Suprapubic skin (tissue), 4 donors: ENCODE results near the gene VAV2. TPM values are rescaled to one million over a fixed set of nuclear protein-coding genes. Genes with fewer than 3 reads are reported as not detected.

Experiments used
- DNase-seq, 2 donors: peaks; one replicate each; pipeline ENCODE4 v3.0.0-alpha.2; 2019; ENCODE audit warnings: low spot score in 2 of 2
- H3K27ac ChIP-seq: fragments of 200-600 bp; sonication (generic); one replicate; pipeline ENCODE4 v1.5.1; 2019
- H3K27me3 ChIP-seq: fragments of 200-600 bp; sonication (generic); one replicate; pipeline ENCODE4 v1.5.1; 2019
- H3K36me3 ChIP-seq: fragments of 200-600 bp; sonication (generic); one replicate; pipeline ENCODE4 v1.5.1; 2019
- H3K4me1 ChIP-seq: fragments of 200-600 bp; sonication (generic); one replicate; pipeline ENCODE4 v1.5.1; 2019
- H3K4me3 ChIP-seq: fragments of 200-600 bp; sonication (generic); one replicate; pipeline ENCODE4 v1.5.1; 2019; ENCODE audit warnings: mild to moderate bottlenecking
- H3K9me3 ChIP-seq: fragments of 200-600 bp; sonication (generic); one replicate; pipeline ENCODE4 v1.5.1; 2019
- CTCF ChIP-seq, 2 donors: fragments of 200-600 bp in 1 of 2; fragments of 450-650 bp in 1 of 2; sonication (generic) in 1 of 2; IDR thresholded peaks; one replicate each; pipeline ENCODE4 v1.5.1; 2016 to 2019; ENCODE audit warnings: antibody characterized with exemption in 2 of 2, mild to moderate bottlenecking in 1 of 2, moderate library complexity in 1 of 2
- EP300 ChIP-seq: sonication (generic); formaldehyde crosslinking; IDR thresholded peaks from one replicate; pipeline ENCODE4 v1.6.1; 2017; ENCODE audit warnings: antibody characterized with exemption
- POLR2A ChIP-seq, 2 donors: fragments of 450-650 bp; IDR thresholded peaks; one replicate each; pipeline ENCODE4 v1.6.1; 2017; ENCODE audit warnings: antibody characterized with exemption in 2 of 2, mild to moderate bottlenecking in 2 of 2, moderate library complexity in 2 of 2
- POLR2AphosphoS5 ChIP-seq, 3 donors: sonication (generic); formaldehyde crosslinking; IDR thresholded peaks; one replicate each; pipeline ENCODE4 v1.6.1; 2017; ENCODE audit warnings: antibody characterized with exemption in 3 of 3
- WGBS: methylation state at CpG from one replicate; pipeline ENCODE4 v1.1.5; 2018; 5-methylcytosine and 5-hydroxymethylcytosine counted together
- total RNA-seq, 4 donors: library from RNA; depleted of rRNA; stranded (reverse); fragments of >200 nt; gene quantifications; one replicate each; pipeline ENCODE4 v1.1.0, GENCODE V29; 2016

The VAV2 gene
- total RNA-seq, 4 donors from 2014 or later, result 5.2 to 10.3 (median 6.4) TPM

GRCh38 chr9:133825555-133826218 is 166.4 kb downstream of the VAV2 start:
- 87% methylated on average over 17 of the region's 17 CpGs for WGBS
- Histone ChIP-seq H3K27ac (no peak overlapping the region), H3K4me1 (no peaks in the 10 kb centered on the region), H3K9me3 (no peaks in the 10 kb centered on the region), H3K27me3 (no peaks in the 10 kb centered on the region), H3K36me3 (no peaks in the 10 kb centered on the region), H3K4me3 (no peak overlapping the region)
- TF ChIP-seq CTCF (IDR thresholded peaks at IDR 0.05), result no peak
- no peak for TF ChIP-seq EP300
- DNase-seq, result no peak

- Histone ChIP-seq H3K27ac (no peak overlapping the region), H3K9me3 (no peaks in the 10 kb centered on the region), H3K4me1 (no peaks in the 10 kb centered on the region), H3K36me3 (no peaks in the 10 kb centered on the region), H3K27me3 (no peaks in the 10 kb centered on the region), H3K4me3 (no peak overlapping the region)
- DNase-seq, result no peak
- WGBS, result 86% methylated on average over 5 of the region's 15 CpGs
- TF ChIP-seq POLR2AphosphoS5 (IDR thresholded peaks at IDR 0.05) (no peak), EP300 (no peak), CTCF (IDR thresholded peaks at IDR 0.05) (no peak), POLR2A (IDR thresholded peaks at IDR 0.05) (no peak)
Measured at GRCh38 chr9:133824802-133825186, 167.3 kb downstream of the VAV2 start.

GRCh38 chr9:133824106-133824801 is 167.9 kb downstream of the VAV2 start:
- DNase-seq, result no peak
- 94% methylated on average over 10 of the region's 14 CpGs for WGBS
- Histone ChIP-seq H3K27me3 (no peaks in the 10 kb centered on the region), H3K4me3 (no peak overlapping the region), H3K4me1 (no peaks in the 10 kb centered on the region), H3K27ac (no peak overlapping the region), H3K36me3 (no peaks in the 10 kb centered on the region), H3K9me3 (no peaks in the 10 kb centered on the region)
- TF ChIP-seq EP300 (no peak), POLR2AphosphoS5 (IDR thresholded peaks at IDR 0.05) (no peak), CTCF (IDR thresholded peaks at IDR 0.05) (no peak), POLR2A (IDR thresholded peaks at IDR 0.05) (no peak)

GRCh38 chr9:133823189-133824105 is 168.7 kb downstream of the VAV2 start:
- no peak overlapping the region for H3K4me3 ChIP-seq
- no peaks in the 10 kb centered on the region for H3K4me1 ChIP-seq
- H3K27ac ChIP-seq, result no peak overlapping the region
- TF ChIP-seq EP300, result no peak
- TF ChIP-seq CTCF (IDR thresholded peaks at IDR 0.05), result no peak
- TF ChIP-seq POLR2A (IDR thresholded peaks at IDR 0.05), result no peak
- no peak for TF ChIP-seq POLR2AphosphoS5 (IDR thresholded peaks at IDR 0.05)
- H3K27me3 ChIP-seq, result no peaks in the 10 kb centered on the region
- H3K9me3 ChIP-seq, result no peaks in the 10 kb centered on the region
- DNase-seq, result no peak
- H3K36me3 ChIP-seq, result no peaks in the 10 kb centered on the region
- WGBS, result 88% methylated on average over 29 of the region's 29 CpGs
